Stimulated activated memory B cell treated with anti-CD40 and anti-IgM and Interleukin-4, amounts not matched to agents 10 μg/mL and 1 μg/mL and 100 μg/mL, for 72 hours (primary cell): ENCODE measurements around the gene PSMD10.
A peak's percentile ranks its signal among the peaks of the same experiment; 100 is the strongest.

Experiments used
- ATAC-seq: fragments of 150-1000 bp; cut with Tn5 transposase; 2 replicates; pipeline ENCODE4 v1.10.0; 2021
- H3K27ac Mint-ChIP-seq: one replicate; pipeline ENCODE4 v1.8.0; 2022; ENCODE audit warnings: mild to moderate bottlenecking, mixed read lengths
- H3K27me3 Mint-ChIP-seq: one replicate; pipeline ENCODE4 v1.8.0; 2022; ENCODE audit warnings: mixed read lengths
- H3K36me3 Mint-ChIP-seq: one replicate; pipeline ENCODE4 v1.8.0; 2022; ENCODE audit warnings: mixed read lengths
- H3K4me1 Mint-ChIP-seq: one replicate; pipeline ENCODE4 v1.8.0; 2022; ENCODE audit warnings: mixed read lengths
- H3K4me3 Mint-ChIP-seq: one replicate; pipeline ENCODE4 v1.8.0; 2022; ENCODE audit warnings: mild to moderate bottlenecking, moderate library complexity, mixed read lengths
- H3K9me3 Mint-ChIP-seq: one replicate; pipeline ENCODE4 v1.8.0; 2022; ENCODE audit warnings: mixed read lengths

PSMD10 gene

GRCh38 chrX:108097380-108097779, 6.0 kb upstream of the PSMD10 start:
- H3K4me3 Mint-ChIP-seq: no peak overlapping the region
- no peaks in the 10 kb centered on the region for H3K36me3 Mint-ChIP-seq
- ATAC-seq: no peak
- H3K4me1 Mint-ChIP-seq: no peaks in the 10 kb centered on the region
- H3K27ac Mint-ChIP-seq: no peak overlapping the region
- no peaks in the 10 kb centered on the region for H3K9me3 Mint-ChIP-seq
- H3K27me3 Mint-ChIP-seq: no peaks in the 10 kb centered on the region

- Mint-ChIP-seq H3K4me3 (no peak overlapping the region), H3K9me3 (no peaks in the 10 kb centered on the region), H3K27me3 (no peaks in the 10 kb centered on the region), H3K36me3 (no peaks in the 10 kb centered on the region), H3K4me1 (no peaks in the 10 kb centered on the region), H3K27ac (no peak overlapping the region)
- peak; percentile 64 for ATAC-seq
Observed at GRCh38 chrX:108091878-108092291, 543 bp upstream of the PSMD10 start.

GRCh38 chrX:108090491-108091263, 665 bp downstream of the PSMD10 start:
- Mint-ChIP-seq H3K27me3 (no peaks in the 10 kb centered on the region), H3K9me3 (no peaks in the 10 kb centered on the region), H3K4me1 (no peaks in the 10 kb centered on the region), H3K36me3 (no peaks in the 10 kb centered on the region), H3K27ac (no peak overlapping the region), H3K4me3 (no peak overlapping the region)
- no peak for ATAC-seq

- no peak for ATAC-seq
- Mint-ChIP-seq H3K4me1 (no peaks in the 10 kb centered on the region), H3K9me3 (no peaks in the 10 kb centered on the region), H3K27ac (no peak overlapping the region), H3K27me3 (no peaks in the 10 kb centered on the region), H3K36me3 (peaks cover 7% of the 10 kb centered on the region), H3K4me3 (no peak overlapping the region)
Observed at GRCh38 chrX:108088511-108088910, 2.8 kb downstream of the PSMD10 start.

- peaks cover 7% of the 10 kb centered on the region for H3K36me3 Mint-ChIP-seq
- ATAC-seq: no peak
- no peaks in the 10 kb centered on the region for H3K9me3 Mint-ChIP-seq
- no peaks in the 10 kb centered on the region for H3K4me1 Mint-ChIP-seq
- H3K27ac Mint-ChIP-seq: no peak overlapping the region
- no peak overlapping the region for H3K4me3 Mint-ChIP-seq
- no peaks in the 10 kb centered on the region for H3K27me3 Mint-ChIP-seq
Observed at GRCh38 chrX:108087792-108088191, 3.5 kb downstream of the PSMD10 start.

- Mint-ChIP-seq H3K27me3 (no peaks in the 10 kb centered on the region), H3K4me1 (no peaks in the 10 kb centered on the region), H3K4me3 (no peak overlapping the region), H3K9me3 (no peaks in the 10 kb centered on the region), H3K36me3 (peaks cover 7% of the 10 kb centered on the region), H3K27ac (no peak overlapping the region)
- no peak for ATAC-seq
Observed at GRCh38 chrX:108081110-108081509, 10.2 kb downstream of the PSMD10 start.

- H3K36me3 Mint-ChIP-seq: peaks cover 6% of the 10 kb centered on the region
- ATAC-seq: no peak
- peaks cover 5% of the 10 kb centered on the region for H3K4me1 Mint-ChIP-seq
- H3K27me3 Mint-ChIP-seq: no peaks in the 10 kb centered on the region
- no peak overlapping the region for H3K4me3 Mint-ChIP-seq
- H3K27ac Mint-ChIP-seq: no peak overlapping the region
- no peaks in the 10 kb centered on the region for H3K9me3 Mint-ChIP-seq
Observed at GRCh38 chrX:108072746-108073145, 18.6 kb downstream of the PSMD10 start.

- Mint-ChIP-seq H3K9me3 (no peaks in the 10 kb centered on the region), H3K4me3 (no peak overlapping the region)
Observed at GRCh38 chrX:108071578-108071977, 19.8 kb downstream of the PSMD10 start.

GRCh38 chrX:108070891-108071290, 20.5 kb downstream of the PSMD10 start:
- H3K36me3 Mint-ChIP-seq: peaks cover 6% of the 10 kb centered on the region
- peak overlapping the region; percentile 73 for H3K27ac Mint-ChIP-seq
- ATAC-seq: no peak
- H3K4me3 Mint-ChIP-seq: no peak overlapping the region
- no peaks in the 10 kb centered on the region for H3K9me3 Mint-ChIP-seq
- peaks cover 5% of the 10 kb centered on the region for H3K4me1 Mint-ChIP-seq
- H3K27me3 Mint-ChIP-seq: no peaks in the 10 kb centered on the region

More at GRCh38 chrX:108071578-108071977, 19.8 kb downstream of the PSMD10 start:
- Mint-ChIP-seq H3K4me1 (peaks cover 5% of the 10 kb centered on the region), H3K27me3 (no peaks in the 10 kb centered on the region), H3K36me3 (peaks cover 6% of the 10 kb centered on the region), H3K27ac (peak overlapping the region; percentile 73)
- ATAC-seq: no peak

GRCh38 chrX:108068121-108068520, 23.2 kb downstream of the PSMD10 start:
- Mint-ChIP-seq H3K4me1 (peaks cover 5% of the 10 kb centered on the region), H3K27me3 (no peaks in the 10 kb centered on the region), H3K9me3 (no peaks in the 10 kb centered on the region), H3K4me3 (no peak overlapping the region), H3K36me3 (no peaks in the 10 kb centered on the region), H3K27ac (no peak overlapping the region)
- ATAC-seq: no peak

- ATAC-seq: no peak
- Mint-ChIP-seq H3K27ac (no peak overlapping the region), H3K36me3 (no peaks in the 10 kb centered on the region), H3K4me3 (no peak overlapping the region), H3K9me3 (no peaks in the 10 kb centered on the region), H3K27me3 (no peaks in the 10 kb centered on the region), H3K4me1 (no peaks in the 10 kb centered on the region)
Observed at GRCh38 chrX:108064613-108065012, 26.7 kb downstream of the PSMD10 start.

GRCh38 chrX:108064001-108064400, 27.3 kb downstream of the PSMD10 start:
- no peak overlapping the region for H3K4me3 Mint-ChIP-seq
- no peaks in the 10 kb centered on the region for H3K27me3 Mint-ChIP-seq
- H3K36me3 Mint-ChIP-seq: peaks cover under 1% of the 10 kb centered on the region
- H3K9me3 Mint-ChIP-seq: no peaks in the 10 kb centered on the region
- H3K4me1 Mint-ChIP-seq: no peaks in the 10 kb centered on the region
- ATAC-seq: no peak
- H3K27ac Mint-ChIP-seq: no peak overlapping the region

GRCh38 chrX:108059801-108060200, 31.5 kb downstream of the PSMD10 start:
- peaks cover 8% of the 10 kb centered on the region for H3K36me3 Mint-ChIP-seq
- H3K4me3 Mint-ChIP-seq: no peak overlapping the region
- ATAC-seq: no peak
- no peaks in the 10 kb centered on the region for H3K4me1 Mint-ChIP-seq
- H3K9me3 Mint-ChIP-seq: no peaks in the 10 kb centered on the region
- H3K27me3 Mint-ChIP-seq: no peaks in the 10 kb centered on the region
- no peak overlapping the region for H3K27ac Mint-ChIP-seq

- Mint-ChIP-seq H3K4me1 (no peaks in the 10 kb centered on the region), H3K4me3 (no peak overlapping the region), H3K9me3 (no peaks in the 10 kb centered on the region), H3K27ac (no peak overlapping the region), H3K36me3 (peaks cover 8% of the 10 kb centered on the region), H3K27me3 (no peaks in the 10 kb centered on the region)
- no peak for ATAC-seq
Observed at GRCh38 chrX:108055546-108055945, 35.8 kb downstream of the PSMD10 start.

GRCh38 chrX:108053218-108053617, 38.1 kb downstream of the PSMD10 start:
- Mint-ChIP-seq H3K4me3 (no peak overlapping the region), H3K9me3 (no peaks in the 10 kb centered on the region), H3K27ac (no peak overlapping the region), H3K27me3 (no peaks in the 10 kb centered on the region), H3K36me3 (no peaks in the 10 kb centered on the region), H3K4me1 (no peaks in the 10 kb centered on the region)
- no peak for ATAC-seq

- no peaks in the 10 kb centered on the region for H3K4me1 Mint-ChIP-seq
Observed at GRCh38 chrX:108049649-108050048, 41.7 kb downstream of the PSMD10 start.

More at GRCh38 chrX:108049649-108050048, 41.7 kb downstream of the PSMD10 start:
- H3K27me3 Mint-ChIP-seq: no peaks in the 10 kb centered on the region
- H3K9me3 Mint-ChIP-seq: no peaks in the 10 kb centered on the region
- no peak overlapping the region for H3K4me3 Mint-ChIP-seq
- H3K27ac Mint-ChIP-seq: no peak overlapping the region
- no peak for ATAC-seq
- H3K36me3 Mint-ChIP-seq: no peaks in the 10 kb centered on the region
